ENCODE data around the gene WDR20.

The WDR20 gene

GRCh38 chr14:102116361-102117180, 23.1 kb upstream of the WDR20 start:
- ChIA-PET CTCF (interaction anchor here (1.0 kb wide), 1 partner anchor 20 kb away, joined by 8 read pairs; no protein-coding TSS in a partner anchor), POLR2A (no interaction called here)
- no peak for TF ChIP-seq CTCF (IDR thresholded peaks at IDR 0.05; ENCODE audit: control extremely low read depth, extremely low read depth, low read depth, missing control alignments)
- DNase-seq (ENCODE audit: extremely low spot score), result no peak

GRCh38 chr14:102117852-102118251, 21.8 kb upstream of the WDR20 start:
- no peak for DNase-seq (ENCODE audit: extremely low spot score)
- ChIA-PET CTCF (interaction anchor here (0.7 to 1.0 kb wide), 2 partner anchors 11 to 21 kb away, joined by 3 to 8 read pairs; no protein-coding TSS in a partner anchor), POLR2A (no interaction called here)
- no peak for TF ChIP-seq CTCF (IDR thresholded peaks at IDR 0.05; ENCODE audit: control extremely low read depth, extremely low read depth, low read depth, missing control alignments)

GRCh38 chr14:102120888-102121287, 18.8 kb upstream of the WDR20 start:
- CTCF ChIA-PET, result no interaction called here
- no peak for DNase-seq (ENCODE audit: extremely low spot score)
- no peak for TF ChIP-seq CTCF (IDR thresholded peaks at IDR 0.05; ENCODE audit: control extremely low read depth, extremely low read depth, low read depth, missing control alignments)
- POLR2A ChIA-PET, result no interaction called here

- no peak for DNase-seq (ENCODE audit: extremely low spot score)
- POLR2A ChIA-PET, result no interaction called here
- CTCF ChIA-PET, result no interaction called here
- no peak for TF ChIP-seq CTCF (IDR thresholded peaks at IDR 0.05; ENCODE audit: control extremely low read depth, extremely low read depth, low read depth, missing control alignments)
Measured at GRCh38 chr14:102121567-102121966, 18.1 kb upstream of the WDR20 start.

GRCh38 chr14:102124419-102124818, 15.3 kb upstream of the WDR20 start:
- no peak for TF ChIP-seq CTCF (IDR thresholded peaks at IDR 0.05; ENCODE audit: control extremely low read depth, extremely low read depth, low read depth, missing control alignments)
- POLR2A ChIA-PET, result interaction anchor here (0.7 kb wide), 1 partner anchor 233 kb away, joined by 5 read pairs; no protein-coding TSS in a partner anchor
- CTCF ChIA-PET, result no interaction called here

GRCh38 chr14:102125546-102125945, 14.2 kb upstream of the WDR20 start:
- DNase-seq (ENCODE audit: extremely low spot score), result peak; percentile 29
- TF ChIP-seq CTCF (IDR thresholded peaks at IDR 0.05; ENCODE audit: control extremely low read depth, extremely low read depth, low read depth, missing control alignments), result no peak
- POLR2A ChIA-PET, result no interaction called here
- CTCF ChIA-PET, result interaction anchor here (1.1 kb wide), 1 partner anchor 29 kb away, joined by 4 read pairs; no protein-coding TSS in a partner anchor

More at GRCh38 chr14:102124419-102124818, 15.3 kb upstream of the WDR20 start:
- no peak for DNase-seq (ENCODE audit: extremely low spot score)
